K562 (cell line): ENCODE data around the gene ARSI. TPM values are rescaled to one million over a fixed set of nuclear protein-coding genes. Genes with fewer than 3 reads are reported as not detected.
A peak's percentile ranks its signal among the peaks of the same experiment; 100 is the strongest.

ENCODE experiments used
- ATAC-seq: fragments of 200-7000 bp; cut with Tn5 transposase; 3 replicates; pipeline ENCODE4 v1.9.1; 2020; ENCODE audit warnings: moderate library complexity
- BruUV-seq: library from RNA; stranded (reverse); fragments of 400-500 nt; replicated peaks from 2 replicates; lab custom pipeline; 2021; lab: Mats Ljungman, UMichigan
- CTCF ChIA-PET: fragments of 300-600 bp; formaldehyde crosslinking; extraction: SDS; loops from one replicate; lab custom pipeline; 2021; ENCODE audit warnings: low intra/inter-chr PET ratio; lab: Yijun Ruan, JAX
- POLR2A ChIA-PET: fragments of 300-600, 350-650 bp; sonication (Branson Sonifier 250); formaldehyde crosslinking; extraction: SDS; loops from one replicate; lab custom pipeline; 2021; ENCODE audit warnings: antibody characterized with exemption, inconsistent platforms; lab: Yijun Ruan, JAX
- DNase-seq, 4 experiments: peaks; one replicate each; pipeline versions ENCODE4 v3.0.0 to v3.0.0-alpha.2; 2011 to 2018; ENCODE audit warnings: low spot score in 3 of 4, mixed read lengths in 3 of 4; ENCODE audit errors: extremely low read depth in 1 of 4
- FAIRE-seq: peaks from 2 replicates; lab custom pipeline; 2011; peaks lifted over from hg19 to GRCh38; lab: Jason Lieb, UNC
- H2AFZ ChIP-seq: 2 replicates; pipeline ENCODE4 v1.6.0; 2011; ENCODE audit warnings: low read depth, low read length, control low read depth, inconsistent platforms
- H3K27ac ChIP-seq: fragments of 200-600 bp; 3 replicates; pipeline ENCODE4 v1.8.0; 2011; ENCODE audit warnings: low read depth, mild to moderate bottlenecking, control low read depth, inconsistent platforms, low read length, moderate library complexity, mixed read lengths; ENCODE audit errors: extremely low read depth
- H3K27me3 ChIP-seq, 2 experiments: fragments of 300-600 bp in 1 of 2; 2 replicates in 1 of 2; 3 replicates in 1 of 2; pipeline versions ENCODE4 v1.6.0 to v1.8.0; 2011; ENCODE audit warnings: inconsistent platforms in 2 of 2, low read length in 2 of 2, mild to moderate bottlenecking in 1 of 2, mixed read lengths in 1 of 2, moderate library complexity in 1 of 2; ENCODE audit not compliant: control insufficient read depth in 2 of 2, insufficient read depth in 2 of 2
- H3K36me3 ChIP-seq: fragments of 300-600 bp; 3 replicates; pipeline ENCODE4 v1.8.0; 2011; ENCODE audit warnings: mild to moderate bottlenecking, low read length, inconsistent platforms; ENCODE audit not compliant: control insufficient read depth, insufficient read depth
- H3K4me1 ChIP-seq, 2 experiments: fragments of 200-600 bp in 1 of 2; replicated peaks in 1 of 2; 2 replicates in 1 of 2; 3 replicates in 1 of 2; pipeline versions ENCODE4 v1.5.1 to v1.8.0; 2011; ENCODE audit warnings: inconsistent platforms in 2 of 2, low read length in 2 of 2, mild to moderate bottlenecking in 1 of 2, mixed read lengths in 1 of 2, moderate library complexity in 1 of 2; ENCODE audit not compliant: control insufficient read depth in 2 of 2, insufficient read depth in 2 of 2
- H3K4me2 ChIP-seq: 2 replicates; pipeline ENCODE4 v1.6.1; 2011; ENCODE audit warnings: low read length, control low read depth, inconsistent platforms, mixed read lengths; ENCODE audit not compliant: insufficient read depth
- H3K4me3 ChIP-seq: fragments of 200-600 bp; sonication (generic), shearing (Covaris generic); 2 replicates; pipeline ENCODE4 v1.5.1; 2016; ENCODE audit warnings: control low read depth, inconsistent platforms
- H3K79me2 ChIP-seq: fragments of 200-600 bp; 3 replicates; pipeline ENCODE4 v1.8.0; 2011; ENCODE audit warnings: low read length, inconsistent platforms; ENCODE audit not compliant: control insufficient read depth, insufficient read depth
- H3K9ac ChIP-seq, 2 experiments: 2 replicates each; pipeline versions ENCODE4 v1.6.0 to v1.6.1; 2011; ENCODE audit warnings: low read depth in 2 of 2, low read length in 2 of 2, control low read depth in 1 of 2, inconsistent platforms in 1 of 2, mild to moderate bottlenecking in 1 of 2, mixed read lengths in 1 of 2; ENCODE audit not compliant: insufficient read depth in 1 of 2
- H3K9me1 ChIP-seq: one replicate; pipeline ENCODE4 v1.6.0; 2011; ENCODE audit warnings: inconsistent platforms, mild to moderate bottlenecking, low read length, moderate library complexity; ENCODE audit not compliant: control insufficient read depth, insufficient read depth
- H3K9me3 ChIP-seq: replicated peaks from 2 replicates; pipeline ENCODE4 v1.5.1; 2011; ENCODE audit warnings: low read depth, low read length, inconsistent platforms; ENCODE audit not compliant: control insufficient read depth, insufficient read depth
- H4K20me1 ChIP-seq: replicated peaks from 2 replicates; pipeline ENCODE4 v1.6.1; 2011; ENCODE audit warnings: low read length, inconsistent platforms, mixed read lengths; ENCODE audit not compliant: control insufficient read depth, insufficient read depth
- CXXC5 ChIP-seq: fragments of 250-450 bp; sonication (Bioruptor Pico); IDR thresholded peaks from 2 replicates; pipeline ENCODE4 v1.8.0; 2022; ENCODE audit warnings: inconsistent platforms, mild to moderate bottlenecking, moderate library complexity
- EWSR1 ChIP-seq: fragments of 450-650 bp; IDR thresholded peaks from 2 replicates; pipeline ENCODE4 v1.6.1; 2018; ENCODE audit warnings: borderline replicate concordance, mild to moderate bottlenecking, low read depth, moderate library complexity; ENCODE audit not compliant: partially characterized antibody
- KDM4B ChIP-seq, 2 experiments: fragments of 450-650 bp in 1 of 2; sonication (generic) in 1 of 2; IDR thresholded peaks; 2 replicates each; pipeline ENCODE4 v1.6.1; 2016 to 2017; ENCODE audit warnings: borderline replicate concordance in 2 of 2, antibody characterized with exemption in 1 of 2, low read depth in 1 of 2, mild to moderate bottlenecking in 1 of 2
- NR2C2 ChIP-seq, 2 experiments: fragments of 200-800 bp in 1 of 2; sonication (Bioruptor generic) in 1 of 2; sonication (generic) in 1 of 2; formaldehyde crosslinking in 1 of 2; IDR thresholded peaks; 2 replicates each; pipeline versions ENCODE4 v1.6.1 to v1.8.0; 2016 to 2022; ENCODE audit warnings: mild to moderate bottlenecking in 1 of 2, missing compliant biosample characterization in 1 of 2, missing genetic modification characterization in 1 of 2, missing genetic modification reagents in 1 of 2
- ZNF239 ChIP-seq: fragments of 250-450 bp; sonication (Bioruptor Pico); IDR thresholded peaks from 2 replicates; pipeline ENCODE4 v1.4.0; 2020; ENCODE audit warnings: mild to moderate bottlenecking
- WGBS: fragments of 100-300 bp; shearing (Covaris generic); methylation state at CpG from one replicate; pipeline ENCODE4 v1.1.6; 2016; ENCODE audit warnings: low coverage, mixed read lengths; ENCODE audit not compliant: insufficient coverage; ENCODE audit errors: missing lambda C conversion rate; 5-methylcytosine and 5-hydroxymethylcytosine counted together
- in situ Hi-C: fragments of 300-500 bp; cut with MboI; formaldehyde crosslinking; loops from 4 replicates; pipeline ENCODE4 v1.15.0; 2018; ENCODE audit warnings: inconsistent platforms, mixed read lengths
- intact Hi-C: fragments of 100-400 bp; cut with micrococcal nuclease; formaldehyde crosslinking; loops from 2 replicates; pipeline ENCODE4 v1.14.2; 2022
- polyA plus RNA-seq, 8 experiments: library from polyadenylated mRNA; depleted of rRNA in 4 of 8; stranded (reverse) in 5 of 8; unstranded in 3 of 8; fragments of >200 nt; fragmentation: Nextera tagmentation in 2 of 8; fragmentation: Illumina TruSeq in 1 of 8; extraction: Ambion mirVana in 2 of 8; extraction: Trizol in 1 of 8; gene quantifications; 2 replicates each; pipeline versions ENCODE4 v1.2.1 to v1.2.3, GENCODE V29; 2011 to 2014; ENCODE audit warnings: inconsistent platforms in 1 of 8, missing spikeins in 1 of 8
- total RNA-seq, 7 experiments: library from RNA; depleted of rRNA in 6 of 7; stranded (reverse); fragments of >200 nt in 6 of 7; fragmentation: Illumina TruSeq in 2 of 7; extraction: Trizol in 2 of 7; gene quantifications; 2 replicates each; pipeline versions ENCODE4 v1.2.1 to v1.2.3, GENCODE V29; 2011 to 2021; ENCODE audit warnings: low replicate concordance in 1 of 7
- TF ChIP-seq, protein P1 (sequence below): sonication (generic); formaldehyde crosslinking; IDR thresholded peaks from 2 replicates; pipeline ENCODE4 v1.8.1; 2022; ENCODE audit warnings: missing genetic modification reagents
- TF ChIP-seq, protein P2 (sequence below): fragments of 450-650 bp; conservative IDR thresholded peaks from 2 replicates; pipeline ENCODE4 v1.6.1; 2016; ENCODE audit warnings: missing genetic modification characterization, low read depth, mild to moderate bottlenecking, control low read depth, missing compliant biosample characterization
- TF ChIP-seq, protein P3 (sequence below), 2 experiments: fragments of 450-650 bp; IDR thresholded peaks; 2 replicates each; pipeline ENCODE4 v1.6.1; 2016

The ARSI gene
- total and polyA plus RNA-seq, 9 of the 15 experiments (the other 6 are each of a cell fraction or from before 2014, with no cell fraction given) = 0.04 to 0.07 TPM; not detected in 7

DNA sequence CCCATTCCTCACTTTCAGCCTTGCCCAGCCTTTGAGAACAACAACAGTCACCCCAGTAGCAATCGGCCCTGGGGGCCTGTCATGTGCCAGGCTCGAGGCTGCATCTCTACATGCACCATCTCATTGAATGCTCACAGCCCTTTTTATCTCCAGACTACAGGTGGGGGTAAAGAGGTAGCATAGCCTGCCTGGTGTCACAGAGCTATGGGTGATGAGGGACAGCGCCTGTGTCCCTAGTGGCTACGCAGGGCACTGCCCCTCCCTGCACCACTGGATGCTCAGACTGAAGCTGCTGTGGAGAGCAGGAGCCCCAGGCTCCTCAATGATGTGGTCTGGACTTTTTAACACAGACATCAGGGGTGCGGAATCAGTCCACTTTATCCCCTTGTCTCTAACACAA lies 15.9 kb downstream of the ARSI start:
- CTCF ChIA-PET = no interaction called here
- peak; percentile 61 for FAIRE-seq
- peak; percentile 96 for ATAC-seq
- TF ChIP-seq KDM4B (IDR thresholded peaks at IDR 0.05; ENCODE audit: borderline replicate concordance in 2 of 2, low read depth in 1 of 2) = no peak
- TF ChIP-seq ZNF239 = no peak
- TF ChIP-seq EWSR1 = no peak
- no peak for TF ChIP-seq CXXC5 (CRISPR knock-in tag)
- TF ChIP-seq, protein P1, sequence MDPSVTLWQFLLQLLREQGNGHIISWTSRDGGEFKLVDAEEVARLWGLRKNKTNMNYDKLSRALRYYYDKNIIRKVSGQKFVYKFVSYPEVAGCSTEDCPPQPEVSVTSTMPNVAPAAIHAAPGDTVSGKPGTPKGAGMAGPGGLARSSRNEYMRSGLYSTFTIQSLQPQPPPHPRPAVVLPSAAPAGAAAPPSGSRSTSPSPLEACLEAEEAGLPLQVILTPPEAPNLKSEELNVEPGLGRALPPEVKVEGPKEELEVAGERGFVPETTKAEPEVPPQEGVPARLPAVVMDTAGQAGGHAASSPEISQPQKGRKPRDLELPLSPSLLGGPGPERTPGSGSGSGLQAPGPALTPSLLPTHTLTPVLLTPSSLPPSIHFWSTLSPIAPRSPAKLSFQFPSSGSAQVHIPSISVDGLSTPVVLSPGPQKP (CRISPR knock-in tag) = no peak
- TF ChIP-seq, protein P2, sequence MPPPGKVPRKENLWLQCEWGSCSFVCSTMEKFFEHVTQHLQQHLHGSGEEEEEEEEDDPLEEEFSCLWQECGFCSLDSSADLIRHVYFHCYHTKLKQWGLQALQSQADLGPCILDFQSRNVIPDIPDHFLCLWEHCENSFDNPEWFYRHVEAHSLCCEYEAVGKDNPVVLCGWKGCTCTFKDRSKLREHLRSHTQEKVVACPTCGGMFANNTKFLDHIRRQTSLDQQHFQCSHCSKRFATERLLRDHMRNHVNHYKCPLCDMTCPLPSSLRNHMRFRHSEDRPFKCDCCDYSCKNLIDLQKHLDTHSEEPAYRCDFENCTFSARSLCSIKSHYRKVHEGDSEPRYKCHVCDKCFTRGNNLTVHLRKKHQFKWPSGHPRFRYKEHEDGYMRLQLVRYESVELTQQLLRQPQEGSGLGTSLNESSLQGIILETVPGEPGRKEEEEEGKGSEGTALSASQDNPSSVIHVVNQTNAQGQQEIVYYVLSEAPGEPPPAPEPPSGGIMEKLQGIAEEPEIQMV (tag) = no peak
- TF ChIP-seq, protein P3, sequence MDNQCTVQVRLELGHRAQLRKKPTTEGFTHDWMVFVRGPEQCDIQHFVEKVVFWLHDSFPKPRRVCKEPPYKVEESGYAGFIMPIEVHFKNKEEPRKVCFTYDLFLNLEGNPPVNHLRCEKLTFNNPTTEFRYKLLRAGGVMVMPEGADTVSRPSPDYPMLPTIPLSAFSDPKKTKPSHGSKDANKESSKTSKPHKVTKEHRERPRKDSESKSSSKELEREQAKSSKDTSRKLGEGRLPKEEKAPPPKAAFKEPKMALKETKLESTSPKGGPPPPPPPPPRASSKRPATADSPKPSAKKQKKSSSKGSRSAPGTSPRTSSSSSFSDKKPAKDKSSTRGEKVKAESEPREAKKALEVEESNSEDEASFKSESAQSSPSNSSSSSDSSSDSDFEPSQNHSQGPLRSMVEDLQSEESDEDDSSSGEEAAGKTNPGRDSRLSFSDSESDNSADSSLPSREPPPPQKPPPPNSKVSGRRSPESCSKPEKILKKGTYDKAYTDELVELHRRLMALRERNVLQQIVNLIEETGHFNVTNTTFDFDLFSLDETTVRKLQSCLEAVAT (IDR thresholded peaks at IDR 0.05) = no peak
- TF ChIP-seq NR2C2 (CRISPR knock-in tag; IDR thresholded peaks at IDR 0.05) = no peak
- no peak for TF ChIP-seq NR2C2 (tag; IDR thresholded peaks at IDR 0.05)

More for the DNA sequence above, 15.9 kb downstream of the ARSI start:
- Histone ChIP-seq H3K27me3 (peaks cover 8 to 67% of the 10 kb centered on the region in 2 experiments), H3K9me1 (no peaks in the 10 kb centered on the region), H3K9me3 (no peaks in the 10 kb centered on the region), H3K79me2 (no peaks in the 10 kb centered on the region), H2AFZ (no peak overlapping the region), H4K20me1 (no peaks in the 10 kb centered on the region), H3K9ac (no peak overlapping the region), H3K36me3 (no peaks in the 10 kb centered on the region), H3K27ac (no peak overlapping the region), H3K4me2 (no peak overlapping the region), H3K4me3 (no peak overlapping the region), H3K4me1 (peaks cover 0 to 10% of the 10 kb centered on the region in 2 experiments; a peak in 3 of 5 replicates)
- intact Hi-C loops = no loop called here
- 0% methylated on average over 5 of the region's 5 CpGs for WGBS
- in situ Hi-C loops = no loop called here
- DNase-seq = peak; percentile 63 to 74 (median 72)
- POLR2A ChIA-PET = no interaction called here
- BruUV-seq = no TSS peak
